MCF 10A (cell line): ENCODE results near the gene PIP5KL1. TPM values are rescaled to one million over a fixed set of nuclear protein-coding genes. Genes with fewer than 3 reads are reported as not detected.
A peak's percentile ranks its signal among the peaks of the same experiment; 100 is the strongest.

Source experiments
- BruUV-seq: library from RNA; stranded (reverse); fragments of 400-500 nt; replicated peaks from 2 replicates; lab custom pipeline; 2021; lab: Mats Ljungman, UMichigan
- CTCF ChIA-PET: fragments of 300-600 bp; sonication (Branson Sonifier 250); formaldehyde crosslinking; extraction: SDS; loops from one replicate; lab custom pipeline; 2021; ENCODE audit warnings: antibody characterized with exemption, inconsistent platforms; lab: Yijun Ruan, JAX
- POLR2A ChIA-PET: fragments of 300-600, 350-650 bp; sonication (Branson Sonifier 250); formaldehyde crosslinking; extraction: SDS; loops from one replicate; lab custom pipeline; 2020; ENCODE audit warnings: antibody characterized with exemption, inconsistent platforms; lab: Yijun Ruan, JAX
- DNase-seq: peaks from one replicate; pipeline ENCODE4 v3.0.0-alpha.2; 2018; ENCODE audit not compliant: unreplicated experiment
- H3K27ac Mint-ChIP-seq: one replicate; pipeline ENCODE4 v1.8.0; 2022; ENCODE audit warnings: mild to moderate bottlenecking, low read depth, mixed read lengths; ENCODE audit not compliant: unreplicated experiment
- H3K27me3 Mint-ChIP-seq: one replicate; pipeline ENCODE4 v1.8.0; 2022; ENCODE audit warnings: mixed read lengths; ENCODE audit not compliant: insufficient read depth, unreplicated experiment
- H3K36me3 Mint-ChIP-seq: one replicate; pipeline ENCODE4 v1.8.0; 2022; ENCODE audit warnings: mild to moderate bottlenecking, moderate library complexity, mixed read lengths; ENCODE audit not compliant: insufficient read depth, unreplicated experiment
- H3K4me1 Mint-ChIP-seq: one replicate; pipeline ENCODE4 v1.8.0; 2022; ENCODE audit warnings: mixed read lengths; ENCODE audit not compliant: insufficient read depth, unreplicated experiment
- H3K4me3 Mint-ChIP-seq: one replicate; pipeline ENCODE4 v1.8.0; 2022; ENCODE audit warnings: mild to moderate bottlenecking, moderate library complexity, mixed read lengths; ENCODE audit not compliant: unreplicated experiment
- H3K9me3 Mint-ChIP-seq: one replicate; pipeline ENCODE4 v1.8.0; 2022; ENCODE audit warnings: mixed read lengths; ENCODE audit not compliant: unreplicated experiment
- intact Hi-C: fragments of 100-400 bp; cut with micrococcal nuclease; formaldehyde crosslinking; loops from 2 replicates; pipeline ENCODE4 v1.14.1; 2022
- total RNA-seq: library from RNA; stranded (reverse); gene quantifications from 2 replicates; pipeline ENCODE4 v1.2.3, GENCODE V29; 2022
- TF ChIP-seq, protein P1 (sequence below): fragments of 200-600 bp; IDR thresholded peaks from one replicate; pipeline ENCODE4 v1.8.0; 2022; ENCODE audit warnings: antibody characterized with exemption, mild to moderate bottlenecking; ENCODE audit not compliant: unreplicated experiment

PIP5KL1 gene
- total RNA-seq, 1 experiment from 2014 or later = 4.0 TPM

DNA sequence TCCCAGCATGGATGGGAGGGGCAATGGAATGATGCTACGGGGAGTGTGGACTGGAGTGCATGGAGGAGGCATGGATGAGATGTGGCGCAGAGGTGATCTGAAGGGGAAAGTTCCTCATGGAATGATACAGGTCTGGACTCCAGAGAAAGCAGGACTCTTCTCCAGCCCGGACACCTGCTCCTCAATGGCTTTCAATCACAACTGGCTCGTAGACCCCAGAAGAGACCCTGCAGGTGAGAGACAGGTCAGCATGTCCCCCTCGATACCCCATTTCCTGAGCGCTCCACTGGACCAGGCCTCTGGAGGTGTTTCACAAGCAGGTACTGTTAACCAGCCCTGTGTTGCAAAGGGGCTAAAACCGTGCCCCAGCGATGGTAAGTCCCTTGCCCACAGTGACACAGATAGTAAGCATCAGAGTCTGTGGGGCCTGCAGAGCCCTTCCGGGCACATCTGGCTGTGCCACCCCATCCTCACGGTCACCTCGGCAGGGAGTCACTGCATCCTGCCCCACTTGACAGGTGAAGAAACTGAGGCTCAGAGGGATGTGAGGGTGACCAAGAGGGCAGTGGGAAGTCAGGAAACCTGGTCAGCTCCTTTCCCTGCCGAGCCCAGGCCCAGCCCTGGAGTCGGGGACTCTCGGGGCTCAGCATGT lies 12.6 kb upstream of the PIP5KL1 start:
- ChIA-PET POLR2A (interaction anchor here (0.7 to 4.0 kb wide), 4 partner anchors 36 to 124 kb away, joined by 3 to 19 read pairs (median 5); partner anchors contain the start of gene NAIF1), CTCF (interaction anchor here (0.6 to 10.2 kb wide), 33 partner anchors 11 to 341 kb away, joined by 3 to 172 read pairs (median 4); partner anchors contain the start of gene EEIG1)
- Mint-ChIP-seq H3K36me3 (peaks cover 14% of the 10 kb centered on the region), H3K9me3 (no peaks in the 10 kb centered on the region), H3K27ac (no peak overlapping the region), H3K4me1 (peaks cover 11% of the 10 kb centered on the region), H3K27me3 (no peaks in the 10 kb centered on the region), H3K4me3 (no peak overlapping the region)
- intact Hi-C loops = loop anchor here (1.0 kb wide), 3 partner anchors 92 to 174 kb away; no protein-coding TSS in a partner anchor
- TF ChIP-seq, protein P1, sequence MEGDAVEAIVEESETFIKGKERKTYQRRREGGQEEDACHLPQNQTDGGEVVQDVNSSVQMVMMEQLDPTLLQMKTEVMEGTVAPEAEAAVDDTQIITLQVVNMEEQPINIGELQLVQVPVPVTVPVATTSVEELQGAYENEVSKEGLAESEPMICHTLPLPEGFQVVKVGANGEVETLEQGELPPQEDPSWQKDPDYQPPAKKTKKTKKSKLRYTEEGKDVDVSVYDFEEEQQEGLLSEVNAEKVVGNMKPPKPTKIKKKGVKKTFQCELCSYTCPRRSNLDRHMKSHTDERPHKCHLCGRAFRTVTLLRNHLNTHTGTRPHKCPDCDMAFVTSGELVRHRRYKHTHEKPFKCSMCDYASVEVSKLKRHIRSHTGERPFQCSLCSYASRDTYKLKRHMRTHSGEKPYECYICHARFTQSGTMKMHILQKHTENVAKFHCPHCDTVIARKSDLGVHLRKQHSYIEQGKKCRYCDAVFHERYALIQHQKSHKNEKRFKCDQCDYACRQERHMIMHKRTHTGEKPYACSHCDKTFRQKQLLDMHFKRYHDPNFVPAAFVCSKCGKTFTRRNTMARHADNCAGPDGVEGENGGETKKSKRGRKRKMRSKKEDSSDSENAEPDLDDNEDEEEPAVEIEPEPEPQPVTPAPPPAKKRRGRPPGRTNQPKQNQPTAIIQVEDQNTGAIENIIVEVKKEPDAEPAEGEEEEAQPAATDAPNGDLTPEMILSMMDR = no peak
- no peak for DNase-seq
- no TSS peak for BruUV-seq

DNA sequence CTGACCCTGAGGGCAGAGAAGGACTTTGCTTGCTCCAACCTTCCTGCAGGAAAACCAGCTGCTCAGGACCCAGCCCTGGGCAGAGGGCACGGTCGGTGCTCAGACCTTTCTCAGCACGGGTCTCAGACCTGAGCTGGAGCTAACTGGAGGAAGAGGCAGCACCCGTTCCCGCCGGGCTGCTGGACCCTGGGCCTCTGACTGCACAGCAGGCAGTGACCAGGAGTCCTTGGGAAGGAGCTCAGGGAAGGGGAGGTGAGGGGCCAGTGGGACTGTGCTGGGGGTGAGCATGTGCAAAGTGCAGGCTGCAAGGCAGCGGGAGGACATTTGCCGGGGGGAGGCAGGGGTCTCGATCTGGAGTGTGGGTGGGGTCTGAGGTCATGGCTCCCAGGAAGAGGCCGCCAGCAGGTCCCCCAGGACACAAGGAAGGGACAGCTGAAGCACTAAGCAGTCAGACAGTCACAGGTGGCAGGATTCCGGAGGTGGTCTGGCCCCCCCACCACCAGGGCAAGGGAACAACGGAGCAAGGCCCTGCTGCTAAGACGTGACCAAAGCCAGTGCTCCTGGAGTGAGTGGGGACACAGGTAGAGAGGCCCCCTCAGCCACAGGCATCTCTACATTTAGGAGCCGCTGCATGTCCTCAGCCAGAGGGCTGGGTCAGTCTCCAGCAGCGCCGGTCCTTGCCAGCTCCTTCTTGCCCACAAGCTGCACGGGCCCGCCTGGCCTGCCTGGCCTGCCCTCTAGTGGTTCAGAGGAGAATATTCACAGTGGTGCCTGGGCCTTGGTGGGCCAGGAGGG lies 11.8 kb upstream of the PIP5KL1 start:
- Mint-ChIP-seq H3K36me3 (peaks cover 20% of the 10 kb centered on the region), H3K27me3 (no peaks in the 10 kb centered on the region), H3K4me1 (peaks cover 11% of the 10 kb centered on the region), H3K4me3 (no peak overlapping the region), H3K9me3 (no peaks in the 10 kb centered on the region), H3K27ac (no peak overlapping the region)
- peak; percentile 61 for DNase-seq
- POLR2A ChIA-PET = interaction anchor here (1.1 to 4.0 kb wide), 2 partner anchors 93 to 125 kb away, joined by 3 to 19 read pairs; partner anchors contain the start of gene NAIF1
- BruUV-seq = no TSS peak
- intact Hi-C loops = loop anchor here (1.0 kb wide), 3 partner anchors 93 to 175 kb away; no protein-coding TSS in a partner anchor
- TF ChIP-seq, protein P1 = peak; percentile 87
- CTCF ChIA-PET = interaction anchor here (0.6 to 10.2 kb wide), 26 partner anchors 12 to 182 kb away, joined by 3 to 172 read pairs (median 4); partner anchors contain the start of gene CDK9

DNA sequence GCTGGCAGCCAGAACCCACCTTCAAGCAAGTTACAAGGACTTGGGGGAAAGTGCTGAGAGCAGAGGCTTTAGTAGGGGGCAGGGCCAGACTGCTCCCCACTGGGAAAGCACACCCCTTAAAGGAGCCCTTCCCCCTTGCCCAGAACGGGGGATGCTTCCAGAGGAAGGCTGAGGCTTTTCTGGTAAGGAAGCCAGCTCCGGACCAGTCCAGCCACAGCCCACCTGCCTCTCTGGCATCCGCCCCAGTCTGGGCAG lies 11.3 kb upstream of the PIP5KL1 start:
- Mint-ChIP-seq H3K27ac (no peak overlapping the region), H3K9me3 (no peaks in the 10 kb centered on the region), H3K36me3 (peaks cover 22% of the 10 kb centered on the region), H3K27me3 (no peaks in the 10 kb centered on the region), H3K4me3 (no peak overlapping the region), H3K4me1 (peaks cover 11% of the 10 kb centered on the region)
- intact Hi-C loops = no loop called here
- ChIA-PET POLR2A (interaction anchor here (1.1 to 4.0 kb wide), 2 partner anchors 93 to 125 kb away, joined by 3 to 19 read pairs; partner anchors contain the start of gene NAIF1), CTCF (interaction anchor here (0.6 to 10.2 kb wide), 17 partner anchors 12 to 175 kb away, joined by 3 to 172 read pairs (median 7); partner anchors contain the start of gene CDK9)
- DNase-seq = no peak
- BruUV-seq = no TSS peak
- TF ChIP-seq, protein P1 = no peak
